GM13977 (cell line): ENCODE results near the gene KLF8.

Experiments
- DNase-seq: peaks from one replicate; pipeline ENCODE4 v3.0.0; 2012; ENCODE audit warnings: low spot score
- CTCF ChIP-seq: IDR thresholded peaks from 2 replicates; pipeline ENCODE4 v1.5.1; 2012; ENCODE audit warnings: mild to moderate bottlenecking, control low read depth; ENCODE audit not compliant: insufficient read depth; ENCODE audit errors: extremely low read depth, missing control alignments
- in situ Hi-C: fragments of 300-500 bp; cut with MboI; formaldehyde crosslinking; loops from one replicate; pipeline ENCODE4 v1.12.0; 2022; ENCODE audit warnings: low sequenced_read_pairs, low pct_unique_long_range_greater_than_20kb, mixed read lengths, inconsistent platforms; ENCODE audit not compliant: unreplicated experiment

KLF8 gene

GRCh38 chrX:56318076-56318475, 85.9 kb downstream of the KLF8 start:
- no peak for DNase-seq
- in situ Hi-C loops = no loop called here
- no peak for TF ChIP-seq CTCF

- no peak for TF ChIP-seq CTCF
- no peak for DNase-seq
- in situ Hi-C loops = no loop called here
Observed at GRCh38 chrX:56319165-56319564, 87.0 kb downstream of the KLF8 start.
